Ishikawa (cell line): ENCODE data around the gene SLCO3A1.

Experiments
- CEBPB ChIP-seq: IDR thresholded peaks from 2 replicates; pipeline ENCODE4 v1.6.1; 2012
- CREB1 ChIP-seq: IDR thresholded peaks from 2 replicates; pipeline ENCODE4 v1.6.1; 2012; ENCODE audit warnings: low read depth
- EGR1 ChIP-seq: IDR thresholded peaks from 2 replicates; pipeline ENCODE4 v1.6.1; 2012
- EP300 ChIP-seq: IDR thresholded peaks from 2 replicates; pipeline ENCODE4 v1.6.1; 2012; ENCODE audit warnings: borderline replicate concordance
- FOXM1 ChIP-seq: IDR thresholded peaks from 2 replicates; pipeline ENCODE4 v1.6.1; 2012; ENCODE audit warnings: low read depth, borderline replicate concordance
- MAX ChIP-seq: IDR thresholded peaks from 2 replicates; pipeline ENCODE4 v1.6.1; 2012
- NFIC ChIP-seq: IDR thresholded peaks from 2 replicates; pipeline ENCODE4 v1.6.1; 2012
- RAD21 ChIP-seq: IDR thresholded peaks from 2 replicates; pipeline ENCODE4 v1.6.1; 2012; ENCODE audit warnings: low read depth
- REST ChIP-seq: IDR thresholded peaks from 2 replicates; pipeline ENCODE4 v1.6.1; 2012; ENCODE audit warnings: low read depth, mild to moderate bottlenecking
- TAF1 ChIP-seq: IDR thresholded peaks from 2 replicates; pipeline ENCODE4 v1.6.1; 2012; ENCODE audit warnings: low read depth, mild to moderate bottlenecking
- TCF12 ChIP-seq: IDR thresholded peaks from 2 replicates; pipeline ENCODE4 v1.6.1; 2012; ENCODE audit warnings: low read depth
- TEAD4 ChIP-seq: IDR thresholded peaks from 2 replicates; pipeline ENCODE4 v1.6.1; 2012
- USF1 ChIP-seq: IDR thresholded peaks from 2 replicates; pipeline ENCODE4 v1.6.1; 2012
- YY1 ChIP-seq: IDR thresholded peaks from 2 replicates; pipeline ENCODE4 v1.6.1; 2012; ENCODE audit warnings: low read depth
- ZBTB7A ChIP-seq: IDR thresholded peaks from 2 replicates; pipeline ENCODE4 v1.6.1; 2012; ENCODE audit warnings: low read depth

The SLCO3A1 gene

GRCh38 chr15:91988655-91989054, 135.1 kb downstream of the SLCO3A1 start:
- TF ChIP-seq TEAD4 (no peak), CEBPB (no peak), ZBTB7A (no peak), FOXM1 (no peak), REST (no peak), YY1 (no peak), EP300 (no peak), RAD21 (no peak), NFIC (no peak), MAX (no peak), TAF1 (no peak), TCF12 (no peak), CREB1 (no peak), EGR1 (no peak)

- TF ChIP-seq MAX (no peak), YY1 (no peak), RAD21 (no peak), REST (no peak), TAF1 (no peak), USF1 (no peak)
Observed at GRCh38 chr15:91989821-91990220, 136.3 kb downstream of the SLCO3A1 start.

GRCh38 chr15:91992945-91993344, 139.4 kb downstream of the SLCO3A1 start:
- TF ChIP-seq TCF12 (no peak), RAD21 (no peak), USF1 (no peak), EP300 (no peak)

GRCh38 chr15:91995146-91995545, 141.6 kb downstream of the SLCO3A1 start:
- TF ChIP-seq EGR1 = no peak
- no peak for TF ChIP-seq TEAD4
- no peak for TF ChIP-seq FOXM1
- no peak for TF ChIP-seq REST
- TF ChIP-seq ZBTB7A = no peak
- TF ChIP-seq USF1 = no peak
- TF ChIP-seq YY1 = no peak
- no peak for TF ChIP-seq NFIC
- no peak for TF ChIP-seq CEBPB
- no peak for TF ChIP-seq TCF12
- TF ChIP-seq RAD21 = no peak
- no peak for TF ChIP-seq TAF1
- no peak for TF ChIP-seq CREB1
- TF ChIP-seq MAX = no peak
- no peak for TF ChIP-seq EP300
